ENCODE results near the gene TCF25.

TCF25 gene

DNA sequence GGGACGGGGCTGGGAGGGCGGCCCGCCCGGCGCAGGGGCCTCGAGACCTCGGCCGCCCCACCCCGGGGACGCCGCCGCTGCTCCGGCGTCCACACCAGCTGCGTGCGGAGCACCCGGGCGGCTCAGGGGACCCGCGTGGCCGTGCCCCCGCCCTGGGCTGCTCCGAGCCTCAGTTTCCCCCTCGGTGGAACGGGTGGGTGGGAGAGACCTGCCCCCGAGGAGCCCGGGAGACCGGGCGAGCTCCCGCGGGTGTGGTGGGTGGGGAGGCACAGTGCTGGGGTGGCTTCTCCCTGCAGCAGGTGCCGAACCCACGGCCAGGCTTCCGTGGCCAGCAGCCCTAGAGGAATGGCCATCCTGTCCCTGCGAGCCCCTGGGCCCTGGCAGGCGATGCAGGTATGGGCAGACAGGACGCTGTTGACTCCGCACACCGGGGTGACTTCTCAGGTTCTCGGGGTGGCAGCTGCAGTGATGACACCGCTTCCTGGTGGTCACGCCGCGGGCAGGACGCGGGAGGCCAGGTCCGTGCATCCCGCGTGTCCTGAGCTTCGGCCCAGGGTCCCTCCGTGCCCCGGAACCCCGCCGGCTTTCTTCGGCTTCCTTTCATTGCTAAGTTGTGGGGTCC, 75.8 kb downstream of the TCF25 start:
- no peak for DNase-seq

- no peak for DNase-seq
Measured at GRCh38 chr16:89949756-89950155, 76.4 kb downstream of the TCF25 start.

- DNase-seq, result no peak
Measured at GRCh38 chr16:89951509-89951908, 78.1 kb downstream of the TCF25 start.

- no peak for DNase-seq
Measured at GRCh38 chr16:89952049-89952448, 78.7 kb downstream of the TCF25 start.

GRCh38 chr16:89952551-89952950, 79.2 kb downstream of the TCF25 start:
- no peak for DNase-seq

- DNase-seq, result no peak
Measured at GRCh38 chr16:89953671-89954406, 80.4 kb downstream of the TCF25 start.

DNA sequence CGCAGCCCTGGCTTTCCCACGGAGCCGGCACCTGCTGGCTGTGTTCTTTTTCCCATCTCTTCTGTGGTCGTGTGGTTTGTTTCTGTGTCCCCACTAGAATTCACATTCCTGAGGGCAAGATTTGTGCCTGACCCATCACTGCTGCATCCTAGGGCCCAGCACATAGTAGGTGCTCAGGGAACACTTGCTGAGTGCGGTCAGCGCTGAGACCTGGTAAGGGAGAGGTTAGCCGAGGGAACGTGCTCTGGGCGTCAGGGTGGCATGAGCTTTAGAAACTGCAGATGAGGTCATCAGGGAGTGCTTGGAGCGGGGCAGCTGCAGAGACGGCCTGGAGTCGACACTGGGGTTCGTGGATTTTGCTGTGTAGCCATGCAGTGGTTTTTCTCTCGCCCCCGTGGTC, 81.1 kb downstream of the TCF25 start:
- no peak for DNase-seq

DNA sequence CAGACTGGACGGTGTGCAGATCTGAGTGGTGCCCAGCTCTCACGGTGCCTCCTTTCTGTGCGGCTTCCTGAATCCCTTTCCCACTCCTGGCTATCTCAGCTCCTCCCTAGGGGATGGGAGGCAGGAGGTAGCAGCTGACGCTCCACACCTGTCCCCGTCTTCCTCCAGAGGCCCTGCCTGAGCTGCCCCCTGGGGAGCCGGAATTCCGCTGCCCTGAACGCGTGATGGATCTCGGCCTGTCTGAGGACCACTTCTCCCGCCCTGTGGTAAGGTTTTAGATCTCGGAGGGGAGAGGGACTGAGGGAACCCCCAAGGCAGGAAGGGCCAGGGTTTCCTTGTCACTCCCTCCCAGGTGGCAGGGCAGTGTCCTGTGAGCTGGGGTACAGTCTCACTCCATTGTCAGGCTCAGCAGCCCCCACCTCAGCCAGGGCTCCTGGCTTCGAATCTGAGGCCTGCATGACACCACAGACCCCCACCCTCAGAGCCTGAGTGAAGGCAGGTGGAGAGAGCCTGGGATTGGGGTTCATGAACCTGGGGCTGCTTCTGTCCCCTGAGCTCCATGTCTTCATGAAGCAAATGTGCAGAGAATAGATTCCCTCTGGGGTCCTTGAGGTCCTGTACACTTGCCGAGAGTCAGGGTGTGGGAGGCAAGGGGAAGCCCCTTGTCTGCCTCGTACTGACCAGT, 81.8 kb downstream of the TCF25 start:
- DNase-seq, result no peak

DNA sequence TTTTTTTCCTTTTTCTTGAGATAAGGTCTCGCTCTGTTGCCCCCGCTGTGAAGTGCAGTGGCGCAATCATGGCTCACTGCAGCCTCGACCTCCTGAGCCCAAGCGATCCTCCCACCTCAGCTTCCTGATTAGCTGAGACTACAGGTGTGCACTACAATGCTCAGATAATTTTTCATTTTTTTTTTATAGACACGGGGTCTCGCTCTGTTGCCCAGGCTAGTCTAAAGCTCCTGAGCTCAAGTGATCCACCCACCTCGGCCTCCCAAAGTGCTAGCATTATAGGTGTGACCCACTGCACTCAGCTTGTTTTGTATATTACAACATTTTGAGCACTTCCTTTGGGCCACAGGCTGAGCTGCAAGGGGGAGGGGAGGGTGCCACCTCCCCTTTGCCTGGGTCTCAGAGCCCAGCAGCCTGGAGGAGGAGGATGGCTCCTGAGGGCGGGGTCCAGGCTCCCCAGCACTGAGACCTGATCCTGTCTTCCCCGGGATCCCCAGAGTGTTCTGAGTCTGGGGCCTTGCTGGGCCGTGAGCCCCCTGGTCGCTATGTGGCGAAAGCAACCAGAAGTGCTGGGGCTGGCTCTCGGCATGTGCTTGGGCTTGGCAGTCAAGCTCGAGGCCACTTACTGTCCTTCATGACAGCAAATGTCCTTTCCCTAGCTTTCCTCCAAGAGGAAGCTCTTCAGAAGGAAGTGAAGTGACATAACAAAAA, 83.3 kb downstream of the TCF25 start:
- no peak for DNase-seq

DNA sequence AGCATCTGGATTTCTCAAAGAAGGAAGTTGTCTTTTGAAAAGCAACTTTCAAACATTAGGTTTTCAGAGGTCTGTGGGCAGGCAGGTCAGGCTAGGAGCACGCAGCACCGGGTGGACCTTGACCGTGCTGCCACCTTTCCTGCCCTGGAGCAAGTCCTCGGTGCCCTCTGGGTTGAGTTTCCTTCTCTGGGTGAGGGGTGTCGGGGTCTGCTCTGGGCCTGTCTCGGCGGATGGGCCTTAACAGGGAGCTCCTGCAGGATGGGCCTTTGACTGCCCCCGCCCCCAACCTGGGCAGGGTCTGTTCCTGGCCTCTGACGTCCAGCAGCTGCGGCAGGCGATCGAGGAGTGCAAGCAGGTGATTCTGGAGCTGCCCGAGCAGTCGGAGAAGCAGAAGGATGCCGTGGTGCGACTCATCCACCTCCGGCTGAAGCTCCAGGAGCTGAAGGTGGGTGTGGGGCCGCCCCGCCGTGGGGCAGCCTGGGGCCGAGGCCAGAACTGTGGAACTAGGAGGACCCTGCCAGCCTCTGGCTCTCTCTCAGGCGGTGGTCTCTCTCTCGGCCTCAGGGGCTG, 83.9 kb downstream of the TCF25 start:
- DNase-seq, result no peak

DNA sequence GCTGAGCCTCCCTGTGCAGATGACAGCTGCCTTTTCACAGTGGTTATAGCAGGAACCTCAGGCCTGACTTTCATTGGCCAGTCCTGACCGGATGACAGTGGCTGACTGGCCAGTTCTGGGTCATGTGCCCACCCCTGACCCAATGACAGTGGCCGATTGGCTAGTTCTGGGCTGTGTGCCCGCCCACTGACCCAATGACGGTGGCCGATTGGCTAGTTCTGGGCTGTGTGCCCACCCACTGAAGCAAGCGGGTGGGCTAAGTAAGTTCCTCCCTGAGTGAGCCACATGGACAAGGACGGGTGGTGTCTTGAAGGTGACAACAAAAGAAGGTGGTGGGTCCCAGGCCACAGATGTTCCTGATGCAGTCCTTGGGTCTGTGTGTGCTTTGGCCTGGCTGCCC, 84.7 kb downstream of the TCF25 start:
- DNase-seq, result no peak

DNA sequence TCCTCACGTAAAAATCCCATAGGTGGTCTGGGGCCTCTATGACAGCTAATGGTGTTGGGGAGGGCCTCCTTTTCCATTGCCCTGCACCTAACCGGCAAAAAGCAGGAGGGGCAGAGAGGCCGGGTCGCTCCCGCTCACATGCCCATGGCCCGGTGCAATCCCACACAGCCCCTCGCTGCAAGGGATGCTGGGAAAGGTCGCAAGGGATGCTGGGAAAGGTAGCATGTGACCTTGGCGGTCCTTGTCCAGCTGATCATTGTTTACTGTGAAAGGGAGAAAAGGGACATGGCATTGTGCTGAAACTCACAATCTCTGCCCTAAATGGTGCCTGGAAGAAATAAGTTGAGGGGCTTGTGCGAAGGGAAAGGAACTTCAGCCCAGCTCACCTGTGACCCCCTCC, 85.2 kb downstream of the TCF25 start:
- no peak for DNase-seq

DNA sequence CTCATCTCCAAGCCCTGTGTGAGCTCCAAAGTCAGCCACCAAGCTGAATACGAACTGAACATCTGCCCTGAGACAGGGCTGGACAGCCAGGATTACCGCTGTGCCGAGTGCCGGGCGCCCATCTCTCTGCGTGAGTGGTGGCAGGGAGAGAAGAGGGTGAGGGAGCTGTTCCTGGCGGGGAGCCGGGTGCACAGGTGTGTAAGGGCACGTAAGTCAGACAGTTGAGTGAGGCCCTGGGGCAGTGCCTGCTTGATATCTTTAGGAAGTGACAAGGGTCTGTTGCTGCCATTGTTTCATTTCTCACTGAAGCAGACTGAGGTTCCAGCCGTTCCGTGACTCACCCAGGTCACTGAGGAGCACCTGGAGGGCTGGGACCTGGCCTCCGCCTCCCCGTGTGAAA, 87.6 kb downstream of the TCF25 start:
- no peak for DNase-seq
